Left cardiac atrium (tissue), 4 donors: Measurements from ENCODE around the gene LOX. TPM values are rescaled to one million over a fixed set of nuclear protein-coding genes. Genes with fewer than 3 reads are reported as not detected.

ENCODE experiments used
- ATAC-seq, 2 donors: fragments of 200-7000 bp; cut with Tn5 transposase; one replicate each; pipeline ENCODE4 v1.9.1; 2020; ENCODE audit warnings: mild to moderate bottlenecking in 2 of 2, moderate library complexity in 2 of 2
- DNase-seq: peaks from one replicate; pipeline ENCODE4 v3.0.0-alpha.2; 2020
- intact Hi-C, 2 donors: fragments of 100-400 bp; cut with DNase I; formaldehyde crosslinking; loops; one replicate each; pipeline versions ENCODE4 v1.14.1 to v1.15.1; 2022 to 2023
- long read RNA-seq: library from polyadenylated mRNA; unstranded; transcript quantifications from one replicate; pipeline ENCODE4 v2.0.0, GENCODE V29; 2021
- total RNA-seq, 2 donors: library from RNA; stranded (reverse); fragmentation: NEBNext Ultra II Directional; extraction: Animal tissue kit (Norgen Biotek cat#: 25700); gene quantifications; one replicate each; pipeline ENCODE4 v1.2.1, GENCODE V29; 2021
- donor health status: DM: no; HTN: yes; CAD: no.
- donor health status: DM: no; HTN: yes; CAD: no; lungs with severe emphysema.
- donor health status: DM: yes; HTN: yes; CAD: no.
- donor health status: Dilated cardiomyopathy.

The LOX gene
- 10 to 100 TPM; 19.2 to 25.2 TPM for total RNA-seq
- long read RNA-seq, full-length matches to known transcripts, result 6 of 7 reads
- long read RNA-seq, partial matches to known transcripts, result 0 of 7 reads
- long read RNA-seq, other reads (novel, unspliced or antisense), result 1 of 7 reads

- DNase-seq (peak; percentile 80), ATAC-seq (peak; percentile 85 to 93)
- intact Hi-C loops, result no loop called here
These were observed at the start of gene LOX for GRCh38 chr5:122078116-122079110. TSS of gene LOX (minus strand) at chr5:122078259. CDS start at chr5:122077985, 274 bp downstream.

GRCh38 chr5:122126756-122127321, 48.8 kb upstream of the LOX start:
- ATAC-seq (peak; percentile 63 to 83), DNase-seq (no peak)
- intact Hi-C loops, result no loop called here

GRCh38 chr5:122126177-122126755, 48.2 kb upstream of the LOX start:
- no peak for DNase-seq
- no peak for ATAC-seq
- intact Hi-C loops, result no loop called here

GRCh38 chr5:122124766-122125165, 46.7 kb upstream of the LOX start:
- DNase-seq, result no peak
- no peak for ATAC-seq
- intact Hi-C loops, result no loop called here

- no peak for ATAC-seq
- intact Hi-C loops, result no loop called here
These were observed 43.7 kb upstream of the LOX start for GRCh38 chr5:122121479-122122465.

GRCh38 chr5:122120957-122121356, 42.9 kb upstream of the LOX start:
- intact Hi-C loops, result no loop called here
- no peak for DNase-seq
- ATAC-seq, result no peak

More at GRCh38 chr5:122121479-122122465, 43.7 kb upstream of the LOX start:
- no peak for DNase-seq

GRCh38 chr5:122120493-122120892, 42.4 kb upstream of the LOX start:
- ATAC-seq (no peak), DNase-seq (no peak)
- intact Hi-C loops, result no loop called here

- ATAC-seq (no peak), DNase-seq (no peak)
- intact Hi-C loops, result no loop called here
These were observed 41.1 kb upstream of the LOX start for GRCh38 chr5:122119205-122119604.

- ATAC-seq, result no peak
- DNase-seq, result no peak
- intact Hi-C loops, result no loop called here
These were observed 40.4 kb upstream of the LOX start for GRCh38 chr5:122118356-122118948.

GRCh38 chr5:122114501-122114900, 36.4 kb upstream of the LOX start:
- no peak for DNase-seq
- ATAC-seq, result no peak
- intact Hi-C loops, result no loop called here

- no peak for DNase-seq
- intact Hi-C loops, result no loop called here
- ATAC-seq, result no peak
These were observed 34.9 kb upstream of the LOX start for GRCh38 chr5:122112733-122113558.

GRCh38 chr5:122112063-122112462, 34.0 kb upstream of the LOX start:
- intact Hi-C loops, result no loop called here
- no peak for ATAC-seq

GRCh38 chr5:122111460-122111859, 33.4 kb upstream of the LOX start:
- ATAC-seq (no peak), DNase-seq (no peak)
- intact Hi-C loops, result no loop called here

More at GRCh38 chr5:122112063-122112462, 34.0 kb upstream of the LOX start:
- DNase-seq, result no peak

- intact Hi-C loops, result no loop called here
- ATAC-seq (no peak), DNase-seq (no peak)
These were observed 32.9 kb upstream of the LOX start for GRCh38 chr5:122110987-122111386.

- no peak for ATAC-seq
- intact Hi-C loops, result no loop called here
- DNase-seq, result no peak
These were observed 29.0 kb upstream of the LOX start for GRCh38 chr5:122107016-122107415.

- intact Hi-C loops, result no loop called here
- ATAC-seq, result no peak
These were observed 27.9 kb upstream of the LOX start for GRCh38 chr5:122105909-122106308.

GRCh38 chr5:122102825-122103224, 24.8 kb upstream of the LOX start:
- no peak for ATAC-seq
- intact Hi-C loops, result loop anchor here in 1 of 2 donors (5.0 kb wide), 1 partner anchor 136 kb away; no protein-coding TSS in a partner anchor

More at GRCh38 chr5:122105909-122106308, 27.9 kb upstream of the LOX start:
- no peak for DNase-seq

More at GRCh38 chr5:122102825-122103224, 24.8 kb upstream of the LOX start:
- no peak for DNase-seq
